ENCODE data around the gene MAML3. TPM values are rescaled to one million over a fixed set of nuclear protein-coding genes. Genes with fewer than 3 reads are reported as not detected.
A peak's percentile ranks its signal among the peaks of the same experiment; 100 is the strongest.

The MAML3 gene
- total and polyA plus RNA-seq, 8 donors, result 1.7 to 20.3 (median 8.4) TPM

DNA sequence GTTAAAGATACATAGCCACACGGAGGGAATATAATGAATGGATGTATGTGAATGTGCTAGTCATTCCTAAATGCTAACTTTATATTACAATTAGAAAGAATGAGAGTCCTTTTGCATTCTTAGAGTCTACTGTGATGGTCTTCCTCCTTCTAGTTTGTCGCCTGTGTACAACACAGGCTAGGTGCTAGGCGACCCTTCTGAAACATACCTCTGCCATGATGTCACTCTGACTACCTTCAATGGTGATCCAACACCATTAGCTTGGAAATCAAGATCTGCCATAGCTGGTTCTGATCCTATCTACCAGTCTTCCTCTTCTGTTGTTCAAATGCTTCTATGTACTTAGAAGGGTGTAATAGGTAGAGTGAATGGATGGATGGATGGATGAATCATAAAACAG lies 337.1 kb downstream of the MAML3 start:
- no peak overlapping the region for H3K4me3 ChIP-seq
- H3K9me3 ChIP-seq, result no peaks in the 10 kb centered on the region
- H3K27ac ChIP-seq, result peak overlapping the region in 2 of 5 donors; percentile 67 to 77
- no peak for TF ChIP-seq POLR2A (IDR thresholded peaks at IDR 0.05)
- TF ChIP-seq, protein P1, sequence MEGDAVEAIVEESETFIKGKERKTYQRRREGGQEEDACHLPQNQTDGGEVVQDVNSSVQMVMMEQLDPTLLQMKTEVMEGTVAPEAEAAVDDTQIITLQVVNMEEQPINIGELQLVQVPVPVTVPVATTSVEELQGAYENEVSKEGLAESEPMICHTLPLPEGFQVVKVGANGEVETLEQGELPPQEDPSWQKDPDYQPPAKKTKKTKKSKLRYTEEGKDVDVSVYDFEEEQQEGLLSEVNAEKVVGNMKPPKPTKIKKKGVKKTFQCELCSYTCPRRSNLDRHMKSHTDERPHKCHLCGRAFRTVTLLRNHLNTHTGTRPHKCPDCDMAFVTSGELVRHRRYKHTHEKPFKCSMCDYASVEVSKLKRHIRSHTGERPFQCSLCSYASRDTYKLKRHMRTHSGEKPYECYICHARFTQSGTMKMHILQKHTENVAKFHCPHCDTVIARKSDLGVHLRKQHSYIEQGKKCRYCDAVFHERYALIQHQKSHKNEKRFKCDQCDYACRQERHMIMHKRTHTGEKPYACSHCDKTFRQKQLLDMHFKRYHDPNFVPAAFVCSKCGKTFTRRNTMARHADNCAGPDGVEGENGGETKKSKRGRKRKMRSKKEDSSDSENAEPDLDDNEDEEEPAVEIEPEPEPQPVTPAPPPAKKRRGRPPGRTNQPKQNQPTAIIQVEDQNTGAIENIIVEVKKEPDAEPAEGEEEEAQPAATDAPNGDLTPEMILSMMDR (IDR thresholded peaks at IDR 0.05), result no peak
- no peak for TF ChIP-seq EP300 (IDR thresholded peaks at IDR 0.05)
- TF ChIP-seq POLR2AphosphoS5 (IDR thresholded peaks at IDR 0.05), result no peak
- 96 to 99% (median 97%) methylated on average over 3 of the region's 3 CpGs for WGBS, 5 donors
- H3K27me3 ChIP-seq, result no peaks in the 10 kb centered on the region
- intact Hi-C loops (cut with DNase I; ENCODE audit: low total_unique reads), result no loop called here
- H3K36me3 ChIP-seq, result no peaks in the 10 kb centered on the region
- DNase-seq, result no peak
- peaks cover 3 to 27% (median 11%) of the 10 kb centered on the region in 4 donors for H3K4me1 ChIP-seq

DNA sequence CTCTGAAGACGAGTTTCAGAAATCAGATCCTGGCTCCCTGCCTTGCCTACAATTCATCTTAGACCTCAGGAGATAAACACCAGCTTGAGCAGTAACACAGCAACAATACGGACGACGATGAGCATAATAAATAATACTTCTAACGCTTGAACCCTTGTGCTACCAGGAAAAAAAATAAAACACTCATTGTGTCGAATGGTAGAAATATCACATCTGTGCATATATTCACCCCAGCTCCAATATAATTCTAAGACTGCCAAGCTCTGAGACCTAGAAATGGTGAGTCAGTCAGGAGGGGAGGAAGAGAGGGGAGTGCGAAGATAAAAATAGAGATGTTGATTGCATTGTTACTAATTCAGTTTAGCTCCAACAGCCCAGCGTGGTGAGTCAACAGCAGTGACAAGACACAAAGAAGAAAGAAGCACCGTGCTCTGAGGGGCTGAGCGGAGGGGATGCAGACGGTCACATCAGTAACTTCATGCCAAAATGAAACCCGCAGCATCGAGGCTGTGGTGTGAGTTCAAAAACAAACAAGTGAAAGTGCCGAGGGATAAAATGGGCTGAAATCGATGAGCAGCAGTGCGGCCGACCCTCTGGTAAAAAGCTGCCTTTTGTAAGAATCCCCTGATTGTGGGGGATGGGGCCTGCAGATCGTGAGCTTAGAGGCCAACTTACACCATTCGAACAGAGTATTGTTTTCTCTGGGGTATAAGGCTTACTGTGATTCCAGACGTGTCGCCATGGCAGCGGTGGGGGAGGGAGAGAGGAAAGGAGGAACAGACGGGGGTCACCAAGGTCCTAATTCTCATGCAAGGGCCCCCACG lies 338.0 kb downstream of the MAML3 start:
- H3K27me3 ChIP-seq, result no peaks in the 10 kb centered on the region
- peak overlapping the region; percentile 27 to 36 (median 30) for H3K4me3 ChIP-seq
- 35 to 68% (median 53%) methylated on average over 24 of the region's 24 CpGs for whole genome bisulfite sequencing, 5 donors
- peaks cover 0 to 2% (median under 1%) of the 10 kb centered on the region in 4 donors for H3K9me3 ChIP-seq
- intact Hi-C loops (cut with DNase I; ENCODE audit: low total_unique reads), result no loop called here
- TF ChIP-seq, protein P1 (IDR thresholded peaks at IDR 0.05), result no peak
- peak in 1 of 3 donors; percentile 48 for TF ChIP-seq POLR2AphosphoS5 (IDR thresholded peaks at IDR 0.05)
- no peak for TF ChIP-seq POLR2A (IDR thresholded peaks at IDR 0.05)
- no peak for TF ChIP-seq EP300 (IDR thresholded peaks at IDR 0.05)
- peak in 1 of 2 donors; percentile 77 for DNase-seq
- H3K27ac ChIP-seq, result peak overlapping the region in 4 of 5 donors; percentile 9 to 77 (median 48)
- H3K36me3 ChIP-seq, result no peaks in the 10 kb centered on the region
- peaks cover 3 to 27% (median 11%) of the 10 kb centered on the region in 4 donors for H3K4me1 ChIP-seq

DNA sequence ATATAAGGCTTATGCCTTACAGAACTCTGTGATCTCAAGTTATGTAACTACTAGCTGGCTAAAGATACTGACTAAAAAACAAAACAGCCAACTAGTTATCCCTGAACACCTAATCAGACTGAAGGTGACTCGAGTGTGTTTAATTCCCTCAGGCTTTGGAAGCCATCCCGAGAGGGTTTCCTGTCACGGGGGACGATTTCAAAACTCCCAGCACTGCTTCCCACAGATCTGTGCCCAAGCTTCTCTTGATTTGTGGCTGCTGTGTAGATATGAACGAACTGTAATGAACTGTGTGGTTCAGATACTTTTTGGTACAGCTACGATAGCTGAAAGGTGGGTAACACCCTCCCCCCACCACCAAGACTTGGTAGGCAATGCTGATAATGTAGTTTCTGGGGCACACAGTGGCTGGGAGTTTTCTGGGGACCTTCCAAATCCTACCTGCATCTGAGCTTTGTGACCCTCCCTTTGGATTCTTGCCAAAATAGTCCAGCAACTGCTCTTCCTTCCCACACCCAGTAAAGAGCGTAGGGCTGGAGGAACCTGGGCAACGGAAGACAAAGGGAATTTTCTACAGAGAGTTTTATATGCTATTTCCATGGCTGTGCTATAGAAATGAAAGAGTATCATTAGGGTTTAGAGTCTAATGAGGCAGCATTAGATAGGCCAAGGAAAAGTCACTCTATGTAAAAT lies 339.5 kb downstream of the MAML3 start:
- 35 to 46% (median 40%) methylated on average over 8 of the region's 8 CpGs for WGBS, 5 donors
- TF ChIP-seq EP300 (IDR thresholded peaks at IDR 0.05), result no peak
- TF ChIP-seq, protein P1 (IDR thresholded peaks at IDR 0.05), result no peak
- TF ChIP-seq POLR2AphosphoS5 (IDR thresholded peaks at IDR 0.05), result no peak
- TF ChIP-seq POLR2A (IDR thresholded peaks at IDR 0.05), result no peak

DNA sequence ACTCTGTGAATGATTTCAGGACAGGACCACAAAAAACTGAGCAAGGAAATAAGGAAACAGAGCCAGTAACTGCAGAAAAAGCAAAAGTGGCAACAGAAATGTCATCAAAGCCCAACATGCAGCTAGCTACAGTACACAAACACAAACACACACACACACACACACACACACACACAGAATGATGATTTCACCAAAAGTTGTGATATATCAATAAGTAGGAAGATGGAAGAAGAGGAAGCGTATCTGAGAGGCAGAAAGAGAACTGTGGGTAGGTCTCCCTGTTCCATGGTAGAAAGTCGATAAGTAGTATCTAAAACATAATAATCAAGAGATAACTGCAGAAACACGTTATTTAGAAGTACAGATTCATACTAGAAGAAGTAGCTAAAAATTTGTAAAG lies 340.1 kb downstream of the MAML3 start:
- Histone ChIP-seq H3K4me3 (no peak overlapping the region), H3K27me3 (no peaks in the 10 kb centered on the region), H3K27ac (peak overlapping the region in 1 of 5 donors; percentile 77), H3K9me3 (peaks cover 0 to 8% (median 6%) of the 10 kb centered on the region in 4 donors), H3K36me3 (no peaks in the 10 kb centered on the region), H3K4me1 (peaks cover 3 to 33% (median 17%) of the 10 kb centered on the region in 4 donors)
- TF ChIP-seq EP300 (IDR thresholded peaks at IDR 0.05) (no peak), POLR2AphosphoS5 (IDR thresholded peaks at IDR 0.05) (no peak), POLR2A (IDR thresholded peaks at IDR 0.05) (no peak)
- TF ChIP-seq, protein P1 (IDR thresholded peaks at IDR 0.05), result no peak
- 61 to 76% (median 66%) methylated on average over 3 of the region's 3 CpGs for WGBS, 5 donors
- no peak for DNase-seq
- intact Hi-C loops (cut with DNase I; ENCODE audit: low total_unique reads), result no loop called here

More for the DNA sequence above, 339.5 kb downstream of the MAML3 start:
- Histone ChIP-seq H3K36me3 (no peaks in the 10 kb centered on the region), H3K9me3 (peaks cover 0 to 8% (median 6%) of the 10 kb centered on the region in 4 donors), H3K27me3 (no peaks in the 10 kb centered on the region), H3K27ac (peak overlapping the region in 2 of 5 donors; percentile 30 to 77), H3K4me3 (no peak overlapping the region), H3K4me1 (peaks cover 3 to 27% (median 12%) of the 10 kb centered on the region in 4 donors)
- DNase-seq, result peak in 1 of 2 donors; percentile 57
- intact Hi-C loops (cut with DNase I; ENCODE audit: low total_unique reads), result no loop called here
